Measurements from ENCODE around the gene KIF5A.

Gene KIF5A

GRCh38 chr12:57632073-57632957 lies 82.5 kb downstream of the KIF5A start:
- DNase-seq (ENCODE audit: low spot score), result peak; percentile 66

- peak; percentile 79 for DNase-seq (ENCODE audit: low spot score)
Observed at GRCh38 chr12:57632958-57633840, 83.4 kb downstream of the KIF5A start, which contains the start of gene B4GALNT1. B4GALNT1 (minus strand) TSS chr12:57633201; CDS start chr12:57632132, 1,069 bp downstream.
